OCI-LY7 (cell line): Measurements from ENCODE around the gene GOLGA6L10.

ENCODE experiments used
- CTCF ChIP-seq: fragments of 200-600 bp; sonication (generic); conservative IDR thresholded peaks from 2 replicates; pipeline ENCODE4 v1.5.1; 2014; ENCODE audit warnings: mild to moderate bottlenecking, antibody characterized with exemption, low read length, moderate library complexity, mixed read lengths
- EZH2phosphoT487 ChIP-seq: fragments of 200-600 bp; sonication (generic); IDR thresholded peaks from 2 replicates; pipeline ENCODE4 v1.6.1; 2018; ENCODE audit warnings: low read depth, borderline replicate concordance, mild to moderate bottlenecking, mixed run types, antibody characterized with exemption, low read length, moderate library complexity, mixed read lengths

GRCh38 chr15:82314769-82315518 lies 34.3 kb downstream of the GOLGA6L10 start:
- no peak for TF ChIP-seq CTCF
- no peak for TF ChIP-seq EZH2phosphoT487
